Upper lobe of right lung (tissue), 1 donor: Measurements from ENCODE around the gene SLC46A3. TPM values are rescaled to one million over a fixed set of nuclear protein-coding genes. Genes with fewer than 3 reads are reported as not detected.
A peak's percentile ranks its signal among the peaks of the same experiment; 100 is the strongest.

Source experiments
- ATAC-seq: fragments of 200-7000 bp; cut with Tn5 transposase; one replicate; pipeline ENCODE4 v1.9.1; 2020; ENCODE audit warnings: mild to moderate bottlenecking, moderate library complexity
- DNase-seq: peaks from one replicate; pipeline ENCODE4 v3.0.0-alpha.2; 2020
- H3K27ac ChIP-seq: fragments of 200-600 bp; one replicate; pipeline ENCODE4 v1.8.0; 2022
- H3K27me3 ChIP-seq: fragments of 200-600 bp; one replicate; pipeline ENCODE4 v1.8.0; 2022; ENCODE audit warnings: mild to moderate bottlenecking
- H3K36me3 ChIP-seq: fragments of 200-600 bp; one replicate; pipeline ENCODE4 v1.8.0; 2022
- H3K4me1 ChIP-seq: fragments of 200-600 bp; one replicate; pipeline ENCODE4 v1.8.0; 2022
- H3K4me3 ChIP-seq: fragments of 200-600 bp; one replicate; pipeline ENCODE4 v1.8.0; 2022; ENCODE audit warnings: mild to moderate bottlenecking
- H3K9me3 ChIP-seq: fragments of 200-600 bp; one replicate; pipeline ENCODE4 v1.8.0; 2022
- intact Hi-C: fragments of 100-400 bp; cut with DNase I; formaldehyde crosslinking; loops from one replicate; pipeline ENCODE4 v1.11.0; 2022
- total RNA-seq: library from RNA; stranded (reverse); fragmentation: NEBNext Ultra II Directional; extraction: Animal tissue kit (Norgen Biotek cat#: 25700); gene quantifications from one replicate; pipeline ENCODE4 v1.2.1, GENCODE V29; 2021
- TF ChIP-seq, protein P1 (sequence below): fragments of 200-600 bp; IDR thresholded peaks from one replicate; pipeline ENCODE4 v1.8.0; 2022; ENCODE audit warnings: antibody characterized with exemption
- donor health status: DM: no; HTN: yes; CAD: no; lungs with severe emphysema.

Gene SLC46A3
- total RNA-seq, 1 donor from 2014 or later = 20.2 TPM

DNA sequence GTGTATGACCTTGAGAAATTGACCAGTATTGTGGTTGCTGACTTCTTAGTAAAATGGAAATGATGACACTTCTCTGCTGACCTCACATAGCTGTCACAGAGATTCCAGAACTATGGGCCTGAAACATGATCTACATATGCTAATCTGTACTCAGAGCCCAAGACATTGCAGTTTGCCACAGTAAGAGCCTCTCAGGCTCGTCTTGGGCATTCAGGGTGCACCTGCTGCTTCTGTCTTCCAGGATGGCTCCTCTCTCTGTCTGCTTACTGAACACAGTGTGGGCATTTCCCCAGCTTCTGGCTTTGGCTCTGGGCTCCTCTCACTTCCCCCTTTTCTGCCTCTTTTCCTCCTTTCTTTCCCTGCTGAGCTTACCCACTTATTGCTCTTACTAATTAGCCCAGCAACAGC, 22.3 kb upstream of the SLC46A3 start:
- Histone ChIP-seq H3K9me3 (no peaks in the 10 kb centered on the region), H3K27ac (no peak overlapping the region), H3K36me3 (no peaks in the 10 kb centered on the region), H3K27me3 (no peaks in the 10 kb centered on the region), H3K4me1 (no peaks in the 10 kb centered on the region), H3K4me3 (no peak overlapping the region)
- DNase-seq (no peak), ATAC-seq (peak; percentile 57)
- TF ChIP-seq, protein P1, sequence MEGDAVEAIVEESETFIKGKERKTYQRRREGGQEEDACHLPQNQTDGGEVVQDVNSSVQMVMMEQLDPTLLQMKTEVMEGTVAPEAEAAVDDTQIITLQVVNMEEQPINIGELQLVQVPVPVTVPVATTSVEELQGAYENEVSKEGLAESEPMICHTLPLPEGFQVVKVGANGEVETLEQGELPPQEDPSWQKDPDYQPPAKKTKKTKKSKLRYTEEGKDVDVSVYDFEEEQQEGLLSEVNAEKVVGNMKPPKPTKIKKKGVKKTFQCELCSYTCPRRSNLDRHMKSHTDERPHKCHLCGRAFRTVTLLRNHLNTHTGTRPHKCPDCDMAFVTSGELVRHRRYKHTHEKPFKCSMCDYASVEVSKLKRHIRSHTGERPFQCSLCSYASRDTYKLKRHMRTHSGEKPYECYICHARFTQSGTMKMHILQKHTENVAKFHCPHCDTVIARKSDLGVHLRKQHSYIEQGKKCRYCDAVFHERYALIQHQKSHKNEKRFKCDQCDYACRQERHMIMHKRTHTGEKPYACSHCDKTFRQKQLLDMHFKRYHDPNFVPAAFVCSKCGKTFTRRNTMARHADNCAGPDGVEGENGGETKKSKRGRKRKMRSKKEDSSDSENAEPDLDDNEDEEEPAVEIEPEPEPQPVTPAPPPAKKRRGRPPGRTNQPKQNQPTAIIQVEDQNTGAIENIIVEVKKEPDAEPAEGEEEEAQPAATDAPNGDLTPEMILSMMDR = no peak
- intact Hi-C loops = no loop called here

DNA sequence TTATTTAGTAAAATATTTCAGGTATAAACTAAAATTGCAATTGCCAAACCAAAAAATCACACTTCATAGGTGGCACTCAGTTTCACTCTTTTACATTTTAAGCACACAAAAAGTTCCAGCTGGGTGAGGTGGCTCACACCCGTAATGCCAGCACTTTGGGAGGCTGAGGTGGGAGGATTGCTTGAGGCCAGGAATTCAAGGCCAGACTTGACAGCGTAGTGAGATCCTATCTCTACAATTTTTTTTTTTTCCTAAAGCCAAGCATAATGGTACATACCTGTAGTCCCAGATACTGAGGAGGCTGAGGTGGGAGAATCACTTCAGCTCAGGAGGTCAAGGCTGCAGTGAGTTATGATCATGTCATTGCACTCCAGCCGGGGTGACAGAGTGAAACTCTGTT, 20.6 kb upstream of the SLC46A3 start:
- Histone ChIP-seq H3K27ac (no peak overlapping the region), H3K4me1 (no peaks in the 10 kb centered on the region), H3K9me3 (no peaks in the 10 kb centered on the region), H3K4me3 (no peak overlapping the region), H3K36me3 (no peaks in the 10 kb centered on the region), H3K27me3 (no peaks in the 10 kb centered on the region)
- ATAC-seq = no peak
- no peak for DNase-seq
- TF ChIP-seq, protein P1 = no peak
- intact Hi-C loops = no loop called here

DNA sequence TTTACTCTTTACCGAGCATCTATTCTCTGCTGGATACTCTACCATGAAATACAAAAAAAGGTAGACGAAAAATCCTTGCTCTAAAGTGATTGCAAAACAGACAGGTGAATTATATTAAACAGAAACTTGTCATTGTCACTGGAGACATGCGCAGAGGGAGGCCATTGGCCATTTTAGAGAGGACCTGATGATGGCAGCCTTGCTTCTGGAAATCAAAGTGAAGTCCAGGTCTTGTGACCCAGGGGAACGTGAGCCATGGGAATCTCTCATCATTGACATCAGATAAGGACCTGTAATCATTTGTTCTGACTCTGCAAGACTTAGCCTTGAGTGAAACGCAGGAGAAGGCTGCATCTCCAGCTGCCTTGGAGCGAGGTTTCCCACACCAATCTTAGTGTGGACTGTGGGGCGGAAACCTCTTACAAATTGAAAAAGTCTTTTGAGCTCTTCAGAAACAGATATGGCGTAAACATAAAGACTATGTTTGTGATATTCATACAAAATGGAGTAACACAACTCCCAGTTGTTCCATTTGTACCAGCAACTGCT, 16.8 kb upstream of the SLC46A3 start:
- no peak for DNase-seq
- TF ChIP-seq, protein P1 = no peak
- Histone ChIP-seq H3K4me1 (no peaks in the 10 kb centered on the region), H3K27ac (no peak overlapping the region), H3K9me3 (no peaks in the 10 kb centered on the region), H3K4me3 (no peak overlapping the region), H3K27me3 (no peaks in the 10 kb centered on the region), H3K36me3 (no peaks in the 10 kb centered on the region)
- no peak for ATAC-seq
- intact Hi-C loops = no loop called here

DNA sequence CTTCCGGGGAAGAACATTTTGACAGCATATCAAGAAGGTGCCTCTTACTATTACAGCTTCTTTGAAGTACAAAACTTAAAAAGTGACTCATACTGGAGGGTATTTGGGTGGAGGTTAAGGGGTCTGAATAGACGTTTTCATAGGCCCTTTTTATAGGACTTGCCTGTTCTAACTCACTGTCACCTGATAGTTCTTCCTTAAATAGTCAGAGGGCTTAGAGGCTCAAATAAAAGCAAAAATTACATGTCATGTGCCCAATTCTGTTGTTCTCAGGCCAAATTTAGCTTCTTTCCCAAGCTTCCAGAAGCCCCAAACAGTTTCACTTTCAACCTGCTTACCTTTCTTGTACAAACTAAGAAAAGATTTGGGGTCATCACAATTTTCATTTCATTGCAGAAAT, 16.1 kb upstream of the SLC46A3 start:
- no peak for ATAC-seq
- no peaks in the 10 kb centered on the region for H3K36me3 ChIP-seq
- intact Hi-C loops = no loop called here
- H3K4me3 ChIP-seq = no peak overlapping the region
- DNase-seq = no peak
- no peaks in the 10 kb centered on the region for H3K4me1 ChIP-seq
- H3K27me3 ChIP-seq = no peaks in the 10 kb centered on the region
- TF ChIP-seq, protein P1 = no peak
- H3K27ac ChIP-seq = no peak overlapping the region
- no peaks in the 10 kb centered on the region for H3K9me3 ChIP-seq

DNA sequence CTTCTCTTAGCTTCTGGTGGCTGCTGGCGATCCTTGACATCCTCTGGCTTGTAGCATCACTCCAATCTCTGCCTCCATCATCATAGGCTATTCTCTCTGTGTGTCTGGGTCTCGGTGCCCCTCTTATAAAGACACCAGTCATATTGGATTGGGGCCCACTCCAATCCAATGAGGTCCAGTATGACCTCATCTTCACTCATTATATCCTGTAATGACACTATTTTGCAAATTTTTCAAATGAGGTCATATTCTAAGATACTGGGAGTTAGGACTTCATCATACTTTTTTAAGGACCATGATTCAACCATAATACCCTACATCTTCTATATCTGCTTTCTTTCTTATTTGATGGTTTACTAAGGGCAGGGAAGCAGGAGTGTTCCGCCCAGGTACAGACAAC, 12.0 kb upstream of the SLC46A3 start:
- H3K9me3 ChIP-seq = no peaks in the 10 kb centered on the region
- DNase-seq (no peak), ATAC-seq (no peak)
- no peaks in the 10 kb centered on the region for H3K4me1 ChIP-seq
- intact Hi-C loops = no loop called here
- H3K36me3 ChIP-seq = no peaks in the 10 kb centered on the region
- TF ChIP-seq, protein P1 = no peak
- H3K27ac ChIP-seq = no peak overlapping the region
- no peaks in the 10 kb centered on the region for H3K27me3 ChIP-seq
- H3K4me3 ChIP-seq = no peak overlapping the region

DNA sequence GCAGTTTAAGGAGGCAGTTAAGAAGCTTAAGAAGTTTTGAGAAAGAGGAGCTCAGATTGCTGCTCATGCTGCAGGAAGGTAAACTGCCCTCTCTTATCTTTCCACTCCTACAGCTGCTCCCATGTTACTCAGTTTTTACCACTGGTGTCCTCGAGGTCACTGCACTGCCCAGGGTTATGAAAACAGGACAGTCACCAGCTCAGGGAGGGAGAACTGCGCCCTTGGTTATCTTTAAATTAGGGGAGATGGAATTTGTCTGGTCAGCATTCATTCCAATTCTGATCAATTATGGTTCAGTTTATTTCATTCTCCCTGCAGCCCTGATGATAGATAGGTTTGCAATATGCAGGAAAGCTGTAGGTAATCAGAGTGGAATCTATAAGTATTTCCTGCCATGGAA, 10.8 kb upstream of the SLC46A3 start:
- H3K9me3 ChIP-seq = no peaks in the 10 kb centered on the region
- no peaks in the 10 kb centered on the region for H3K27me3 ChIP-seq
- no peak overlapping the region for H3K4me3 ChIP-seq
- H3K27ac ChIP-seq = no peak overlapping the region
- DNase-seq (no peak), ATAC-seq (no peak)
- H3K4me1 ChIP-seq = no peaks in the 10 kb centered on the region
- TF ChIP-seq, protein P1 = no peak
- no peaks in the 10 kb centered on the region for H3K36me3 ChIP-seq
- intact Hi-C loops = no loop called here
